Stimulated activated naive CD8-positive, alpha-beta T cell treated with anti-CD3 and anti-CD28 coated beads, Interleukin-15, amount 100 ng/mL, for 72 hours (primary cell): Measurements from ENCODE around the gene AGPAT3.

Experiments used
- ATAC-seq: fragments of 150-1000 bp; cut with Tn5 transposase; 2 replicates; pipeline ENCODE4 v1.10.0; 2021; ENCODE audit warnings: mild to moderate bottlenecking, moderate library complexity
- DNase-seq, 2 donors: peaks; one replicate each; pipeline ENCODE4 v3.0.0; 2021 to 2022
- H3K27ac Mint-ChIP-seq, 2 donors: one replicate each; pipeline ENCODE4 v1.8.0; 2022; ENCODE audit warnings: mild to moderate bottlenecking in 2 of 2, mixed read lengths in 2 of 2, moderate library complexity in 2 of 2
- H3K27me3 Mint-ChIP-seq: one replicate; pipeline ENCODE4 v1.8.0; 2022; ENCODE audit warnings: mixed read lengths
- H3K4me1 Mint-ChIP-seq: one replicate; pipeline ENCODE4 v1.8.0; 2022; ENCODE audit warnings: mild to moderate bottlenecking, mixed read lengths
- H3K4me3 Mint-ChIP-seq, 2 donors: one replicate each; pipeline ENCODE4 v1.8.0; 2022; ENCODE audit warnings: mild to moderate bottlenecking in 2 of 2, mixed read lengths in 2 of 2, moderate library complexity in 1 of 2
- H3K9me3 Mint-ChIP-seq, 2 donors: one replicate each; pipeline ENCODE4 v1.8.0; 2022; ENCODE audit warnings: mixed read lengths in 2 of 2

AGPAT3 gene

GRCh38 chr21:43948740-43949498 is 83.9 kb downstream of the AGPAT3 start:
- Mint-ChIP-seq H3K4me1 (peaks cover 24% of the 10 kb centered on the region), H3K9me3 (peaks cover 13 to 25% of the 10 kb centered on the region in 2 donors), H3K27ac (no peak overlapping the region), H3K27me3 (no peaks in the 10 kb centered on the region), H3K4me3 (no peak overlapping the region)
- DNase-seq: no peak
- no peak for ATAC-seq

GRCh38 chr21:43949499-43950208 is 84.6 kb downstream of the AGPAT3 start:
- Mint-ChIP-seq H3K4me1 (peaks cover 17% of the 10 kb centered on the region), H3K27me3 (no peaks in the 10 kb centered on the region), H3K9me3 (peaks cover 13 to 25% of the 10 kb centered on the region in 2 donors), H3K4me3 (no peak overlapping the region), H3K27ac (no peak overlapping the region)
- DNase-seq (no peak), ATAC-seq (no peak)

GRCh38 chr21:43950481-43950880 is 85.5 kb downstream of the AGPAT3 start:
- ATAC-seq (no peak), DNase-seq (no peak)
- Mint-ChIP-seq H3K4me3 (no peak overlapping the region), H3K9me3 (peaks cover 13 to 25% of the 10 kb centered on the region in 2 donors), H3K27me3 (no peaks in the 10 kb centered on the region), H3K4me1 (peaks cover 16% of the 10 kb centered on the region), H3K27ac (no peak overlapping the region)

GRCh38 chr21:43950936-43951335 is 85.9 kb downstream of the AGPAT3 start:
- H3K27ac Mint-ChIP-seq: no peak overlapping the region
- H3K4me3 Mint-ChIP-seq: no peak overlapping the region
- ATAC-seq: no peak
- H3K4me1 Mint-ChIP-seq: peaks cover 17% of the 10 kb centered on the region
- H3K27me3 Mint-ChIP-seq: no peaks in the 10 kb centered on the region
- H3K9me3 Mint-ChIP-seq: peaks cover 13 to 25% of the 10 kb centered on the region in 2 donors
- DNase-seq: no peak

- Mint-ChIP-seq H3K4me3 (no peak overlapping the region), H3K4me1 (peaks cover 29% of the 10 kb centered on the region), H3K27ac (no peak overlapping the region), H3K9me3 (peaks cover 13 to 25% of the 10 kb centered on the region in 2 donors), H3K27me3 (no peaks in the 10 kb centered on the region)
- ATAC-seq (no peak), DNase-seq (no peak)
Observed at GRCh38 chr21:43951911-43952703, 87.1 kb downstream of the AGPAT3 start.

GRCh38 chr21:43953021-43953420 is 88.0 kb downstream of the AGPAT3 start:
- no peak overlapping the region for H3K27ac Mint-ChIP-seq
- H3K9me3 Mint-ChIP-seq: peaks cover 13 to 21% of the 10 kb centered on the region in 2 donors
- DNase-seq (no peak), ATAC-seq (no peak)
- no peaks in the 10 kb centered on the region for H3K27me3 Mint-ChIP-seq
- peaks cover 29% of the 10 kb centered on the region for H3K4me1 Mint-ChIP-seq
- no peak overlapping the region for H3K4me3 Mint-ChIP-seq

GRCh38 chr21:43954042-43954441 is 89.0 kb downstream of the AGPAT3 start:
- Mint-ChIP-seq H3K4me3 (no peak overlapping the region), H3K4me1 (peaks cover 29% of the 10 kb centered on the region), H3K27ac (peak overlapping the region in 1 of 2 donors; percentile 35), H3K27me3 (no peaks in the 10 kb centered on the region), H3K9me3 (peaks cover 9 to 12% of the 10 kb centered on the region in 2 donors)
- ATAC-seq (no peak), DNase-seq (no peak)

GRCh38 chr21:43954896-43955295 is 89.9 kb downstream of the AGPAT3 start:
- peaks cover 2 to 3% of the 10 kb centered on the region in 2 donors for H3K9me3 Mint-ChIP-seq
- no peak overlapping the region for H3K27ac Mint-ChIP-seq
- no peaks in the 10 kb centered on the region for H3K27me3 Mint-ChIP-seq
- H3K4me3 Mint-ChIP-seq: no peak overlapping the region
- no peak for ATAC-seq
- peaks cover 21% of the 10 kb centered on the region for H3K4me1 Mint-ChIP-seq
- no peak for DNase-seq

- no peak overlapping the region for H3K27ac Mint-ChIP-seq
- DNase-seq (no peak), ATAC-seq (no peak)
- no peaks in the 10 kb centered on the region for H3K9me3 Mint-ChIP-seq
- H3K4me3 Mint-ChIP-seq: no peak overlapping the region
- no peaks in the 10 kb centered on the region for H3K27me3 Mint-ChIP-seq
- peaks cover 18% of the 10 kb centered on the region for H3K4me1 Mint-ChIP-seq
Observed at GRCh38 chr21:43956019-43956669, 91.1 kb downstream of the AGPAT3 start.

GRCh38 chr21:43956670-43957035 is 91.6 kb downstream of the AGPAT3 start:
- Mint-ChIP-seq H3K4me3 (no peak overlapping the region), H3K27ac (peak overlapping the region; percentile 30 to 50), H3K9me3 (no peaks in the 10 kb centered on the region), H3K27me3 (no peaks in the 10 kb centered on the region), H3K4me1 (peaks cover 15% of the 10 kb centered on the region)
- DNase-seq (no peak), ATAC-seq (no peak)

GRCh38 chr21:43957128-43957571 is 92.1 kb downstream of the AGPAT3 start:
- peaks cover 13% of the 10 kb centered on the region for H3K4me1 Mint-ChIP-seq
- peak overlapping the region in 1 of 2 donors; percentile 50 for H3K27ac Mint-ChIP-seq
- ATAC-seq: no peak

GRCh38 chr21:43957611-43958362 is 92.8 kb downstream of the AGPAT3 start:
- no peak overlapping the region for H3K27ac Mint-ChIP-seq
- H3K9me3 Mint-ChIP-seq: no peaks in the 10 kb centered on the region
- H3K4me1 Mint-ChIP-seq: peaks cover 13% of the 10 kb centered on the region
- no peaks in the 10 kb centered on the region for H3K27me3 Mint-ChIP-seq
- ATAC-seq (no peak), DNase-seq (no peak)
- H3K4me3 Mint-ChIP-seq: no peak overlapping the region

More at GRCh38 chr21:43957128-43957571, 92.1 kb downstream of the AGPAT3 start:
- Mint-ChIP-seq H3K27me3 (no peaks in the 10 kb centered on the region), H3K4me3 (no peak overlapping the region), H3K9me3 (no peaks in the 10 kb centered on the region)
- DNase-seq: no peak

GRCh38 chr21:43958364-43959158 is 93.5 kb downstream of the AGPAT3 start:
- DNase-seq: peak; percentile 28 to 37
- Mint-ChIP-seq H3K4me3 (no peak overlapping the region), H3K27ac (no peak overlapping the region), H3K9me3 (no peaks in the 10 kb centered on the region), H3K27me3 (no peaks in the 10 kb centered on the region), H3K4me1 (peaks cover 13% of the 10 kb centered on the region)
- ATAC-seq: no peak
